WTC11 (cell line): Measurements from ENCODE around the gene SIPA1L3. TPM values are rescaled to one million over a fixed set of nuclear protein-coding genes. Genes with fewer than 3 reads are reported as not detected.

Source experiments
- ATAC-seq: fragments of 200-7000 bp; cut with Tn5 transposase; 2 replicates; pipeline ENCODE4 v1.10.0; 2021; ENCODE audit warnings: mild to moderate bottlenecking, moderate library complexity
- CTCF ChIA-PET: fragments of 300-600 bp; sonication (Branson Sonifier 250); formaldehyde crosslinking; loops from one replicate; lab custom pipeline; 2021; ENCODE audit warnings: antibody characterized with exemption; lab: Charles Lee
- POLR2A ChIA-PET: fragments of 350-600 bp; sonication (Branson Sonifier 250); formaldehyde crosslinking; loops from one replicate; lab custom pipeline; 2021; ENCODE audit warnings: antibody characterized with exemption; lab: Charles Lee
- DNase-seq: peaks from one replicate; pipeline ENCODE4 v3.0.0; 2021; ENCODE audit warnings: low spot score
- H3K27ac Mint-ChIP-seq: 2 replicates; pipeline ENCODE4 v1.8.0; 2021; ENCODE audit warnings: mixed read lengths
- H3K27me3 Mint-ChIP-seq: 2 replicates; pipeline ENCODE4 v1.8.0; 2021; ENCODE audit warnings: low read depth, mild to moderate bottlenecking, moderate library complexity, mixed read lengths
- H3K36me3 Mint-ChIP-seq: 2 replicates; pipeline ENCODE4 v1.8.0; 2021; ENCODE audit warnings: mixed read lengths
- H3K4me1 Mint-ChIP-seq: 2 replicates; pipeline ENCODE4 v1.8.0; 2022; ENCODE audit warnings: mixed read lengths
- H3K4me3 Mint-ChIP-seq: 2 replicates; pipeline ENCODE4 v1.8.0; 2021; ENCODE audit warnings: mild to moderate bottlenecking, moderate library complexity, mixed read lengths
- H3K9me3 Mint-ChIP-seq: 2 replicates; pipeline ENCODE4 v1.8.0; 2021; ENCODE audit warnings: mixed read lengths
- ATF2 ChIP-seq: sonication (generic); formaldehyde crosslinking; IDR thresholded peaks from 2 replicates; pipeline ENCODE4 v1.8.1; 2022; ENCODE audit warnings: low read depth, missing genetic modification reagents, borderline replicate concordance
- ELF4 ChIP-seq: sonication (generic); formaldehyde crosslinking; IDR thresholded peaks from 2 replicates; pipeline ENCODE4 v1.8.1; 2022; ENCODE audit warnings: low read depth, mild to moderate bottlenecking, moderate library complexity, missing genetic modification reagents
- ETV6 ChIP-seq: sonication (generic); formaldehyde crosslinking; IDR thresholded peaks from 2 replicates; pipeline ENCODE4 v1.8.1; 2022; ENCODE audit warnings: mild to moderate bottlenecking, missing genetic modification reagents
- FOXP1 ChIP-seq: sonication (generic); formaldehyde crosslinking; IDR thresholded peaks from 2 replicates; pipeline ENCODE4 v1.8.0; 2022; ENCODE audit warnings: missing genetic modification reagents, mild to moderate bottlenecking, moderate library complexity, borderline replicate concordance
- GRHL2 ChIP-seq: fragments of 250-450 bp; sonication (Bioruptor Pico); IDR thresholded peaks from 2 replicates; pipeline ENCODE4 v1.8.0; 2022; ENCODE audit warnings: mild to moderate bottlenecking, moderate library complexity; ENCODE audit not compliant: insufficient replicate concordance, severe bottlenecking
- GTF2I ChIP-seq: fragments of 250-450 bp; sonication (Bioruptor Pico); conservative IDR thresholded peaks from 2 replicates; pipeline ENCODE4 v1.4.0; 2021; ENCODE audit warnings: mild to moderate bottlenecking
- NFATC4 ChIP-seq: fragments of 250-450 bp; sonication (Bioruptor Pico); IDR thresholded peaks from 2 replicates; pipeline ENCODE4 v1.9.0; 2021; ENCODE audit warnings: mild to moderate bottlenecking
- NR3C1 ChIP-seq: sonication (generic); formaldehyde crosslinking; conservative IDR thresholded peaks from 2 replicates; pipeline ENCODE4 v1.8.1; 2023; ENCODE audit warnings: low read depth, mild to moderate bottlenecking, missing genetic modification reagents
- PRDM15 ChIP-seq: sonication (generic); formaldehyde crosslinking; IDR thresholded peaks from 2 replicates; pipeline ENCODE4 v1.8.0; 2022; ENCODE audit warnings: missing genetic modification reagents
- SMAD4 ChIP-seq: sonication (generic); formaldehyde crosslinking; IDR thresholded peaks from 2 replicates; pipeline ENCODE4 v1.8.0; 2022; ENCODE audit warnings: mild to moderate bottlenecking, missing genetic modification reagents
- SOX15 ChIP-seq: fragments of 250-450 bp; sonication (Bioruptor Pico); IDR thresholded peaks from 2 replicates; pipeline ENCODE4 v1.9.0; 2021; ENCODE audit warnings: mild to moderate bottlenecking
- STAT6 ChIP-seq: sonication (generic); formaldehyde crosslinking; conservative IDR thresholded peaks from 2 replicates; pipeline ENCODE4 v1.8.1; 2023; ENCODE audit warnings: mild to moderate bottlenecking, low read depth, missing genetic modification reagents, moderate library complexity
- TCF7 ChIP-seq: sonication (generic); formaldehyde crosslinking; IDR thresholded peaks from 2 replicates; pipeline ENCODE4 v1.8.0; 2022; ENCODE audit warnings: mild to moderate bottlenecking, low read depth, missing genetic modification reagents, moderate library complexity
- USF2 ChIP-seq: sonication (generic); formaldehyde crosslinking; IDR thresholded peaks from 2 replicates; pipeline ENCODE4 v1.8.1; 2023; ENCODE audit warnings: mild to moderate bottlenecking, missing genetic modification reagents, moderate library complexity
- ZNF138 ChIP-seq: sonication (generic); formaldehyde crosslinking; conservative IDR thresholded peaks from 2 replicates; pipeline ENCODE4 v1.8.1; 2022; ENCODE audit warnings: mild to moderate bottlenecking, moderate library complexity, missing genetic modification reagents
- ZNF396 ChIP-seq: fragments of 250-450 bp; sonication (Bioruptor Pico); IDR thresholded peaks from 2 replicates; pipeline ENCODE4 v1.8.0; 2021; ENCODE audit warnings: mild to moderate bottlenecking, moderate library complexity, borderline replicate concordance
- ZNF671 ChIP-seq: fragments of 250-450 bp; sonication (Bioruptor Pico); IDR thresholded peaks from 2 replicates; pipeline ENCODE4 v1.8.0; 2021; ENCODE audit warnings: mild to moderate bottlenecking
- total RNA-seq: library from RNA; stranded (reverse); gene quantifications from 3 replicates; pipeline ENCODE4 v1.2.3, GENCODE V29; 2021

Gene SIPA1L3
- total RNA-seq, 1 experiment from 2014 or later, result 41.5 TPM

- Mint-ChIP-seq H3K4me3 (0 out of 2 replicates have a peak overlapping the region, but pooled peaks have one; percentile 12), H3K9me3 (no peaks in the 10 kb centered on the region), H3K4me1 (peaks cover 48% of the 10 kb centered on the region), H3K27me3 (peaks cover 20% of the 10 kb centered on the region), H3K27ac (no peak overlapping the region; the same call in 1 of the 2 replicates), H3K36me3 (no peaks in the 10 kb centered on the region)
- ATAC-seq (no peak), DNase-seq (peak; percentile 25)
- ChIA-PET CTCF (interaction anchor here (1.0 to 2.9 kb wide), 4 partner anchors 10 to 134 kb away, joined by 3 to 20 read pairs (median 8); partner anchors contain the start of genes CATSPERG and GGN), POLR2A (interaction anchor here (3.3 kb wide), 1 partner anchor 11 kb away, joined by 20 read pairs; the partner anchor contains the start of gene SPINT2)
- TF ChIP-seq NR3C1 (CRISPR knock-in tag) (no peak), ZNF396 (CRISPR knock-in tag) (no peak), NFATC4 (CRISPR knock-in tag) (no peak), SMAD4 (CRISPR knock-in tag) (no peak), ETV6 (CRISPR knock-in tag) (no peak), FOXP1 (CRISPR knock-in tag) (no peak), ELF4 (no peak), STAT6 (no peak), USF2 (CRISPR knock-in tag) (no peak), GTF2I (CRISPR knock-in tag) (no peak), ZNF671 (CRISPR knock-in tag) (no peak), SOX15 (CRISPR knock-in tag) (no peak), TCF7 (CRISPR knock-in tag) (no peak), GRHL2 (CRISPR knock-in tag) (no peak), PRDM15 (no peak), ATF2 (CRISPR knock-in tag) (no peak), ZNF138 (CRISPR knock-in tag) (no peak)
Measured at GRCh38 chr19:38252941-38253691, 346.1 kb downstream of the SIPA1L3 start.
